HepG2 (cell line): Measurements from ENCODE around the gene FNDC3B.

Experiments used
- MZF1 ChIP-seq: sonication (generic); formaldehyde crosslinking; IDR thresholded peaks from 2 replicates; pipeline ENCODE4 v1.8.1; 2023; ENCODE audit warnings: mild to moderate bottlenecking, missing genetic modification reagents, borderline replicate concordance
- ZNF619 ChIP-seq: sonication (generic); formaldehyde crosslinking; IDR thresholded peaks from 2 replicates; pipeline ENCODE4 v1.4.0; 2020; ENCODE audit warnings: mild to moderate bottlenecking, missing genetic modification reagents
- TF ChIP-seq, protein P1 (sequence below): sonication (generic); formaldehyde crosslinking; IDR thresholded peaks from 2 replicates; pipeline ENCODE4 v1.5.0; 2020; ENCODE audit warnings: mild to moderate bottlenecking, missing genetic modification reagents, moderate library complexity

GRCh38 chr3:172287937-172288477 lies 248.6 kb downstream of the FNDC3B start:
- no peak for TF ChIP-seq MZF1 (CRISPR knock-in tag)
- TF ChIP-seq, protein P1, sequence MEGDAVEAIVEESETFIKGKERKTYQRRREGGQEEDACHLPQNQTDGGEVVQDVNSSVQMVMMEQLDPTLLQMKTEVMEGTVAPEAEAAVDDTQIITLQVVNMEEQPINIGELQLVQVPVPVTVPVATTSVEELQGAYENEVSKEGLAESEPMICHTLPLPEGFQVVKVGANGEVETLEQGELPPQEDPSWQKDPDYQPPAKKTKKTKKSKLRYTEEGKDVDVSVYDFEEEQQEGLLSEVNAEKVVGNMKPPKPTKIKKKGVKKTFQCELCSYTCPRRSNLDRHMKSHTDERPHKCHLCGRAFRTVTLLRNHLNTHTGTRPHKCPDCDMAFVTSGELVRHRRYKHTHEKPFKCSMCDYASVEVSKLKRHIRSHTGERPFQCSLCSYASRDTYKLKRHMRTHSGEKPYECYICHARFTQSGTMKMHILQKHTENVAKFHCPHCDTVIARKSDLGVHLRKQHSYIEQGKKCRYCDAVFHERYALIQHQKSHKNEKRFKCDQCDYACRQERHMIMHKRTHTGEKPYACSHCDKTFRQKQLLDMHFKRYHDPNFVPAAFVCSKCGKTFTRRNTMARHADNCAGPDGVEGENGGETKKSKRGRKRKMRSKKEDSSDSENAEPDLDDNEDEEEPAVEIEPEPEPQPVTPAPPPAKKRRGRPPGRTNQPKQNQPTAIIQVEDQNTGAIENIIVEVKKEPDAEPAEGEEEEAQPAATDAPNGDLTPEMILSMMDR (CRISPR knock-in tag) = no peak
- no peak for TF ChIP-seq ZNF619
